GM21825 (cell line): Measurements from ENCODE around the gene CREB3L2.
A peak's percentile ranks its signal among the peaks of the same experiment; 100 is the strongest.
"Not testable (repeated sequence)": the region's sequence is repeated elsewhere in the genome, so short reads cannot be mapped to it uniquely, and the experiment has no call there.

ENCODE experiments used
- ATAC-seq: cut with Tn5 transposase; IDR thresholded peaks from one replicate; pipeline ENCODE4 v1.9.1; 2021; ENCODE audit warnings: mild to moderate bottlenecking, moderate library complexity; ENCODE audit not compliant: unreplicated experiment

Gene CREB3L2

DNA sequence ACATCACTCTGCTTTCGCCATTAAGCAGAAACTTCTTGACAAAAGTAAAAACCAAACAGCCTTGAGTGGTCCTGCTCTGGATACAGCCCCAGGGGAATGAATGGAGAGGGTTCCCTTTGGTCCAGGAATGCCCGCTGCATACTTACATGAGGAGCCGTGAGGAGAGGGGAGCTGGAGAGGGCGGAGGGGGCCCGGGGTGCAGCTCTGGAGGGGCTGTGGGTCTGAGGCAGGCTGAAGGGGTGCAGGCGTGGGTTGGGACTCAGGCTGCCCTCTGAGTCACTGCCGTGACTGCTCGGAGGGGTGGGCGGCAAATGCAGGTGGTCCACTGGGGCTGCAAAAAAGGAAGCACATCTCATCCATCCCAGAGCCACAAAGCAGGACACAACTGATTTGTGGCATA is 93.8 kb downstream of the CREB3L2 start:
- no peak for ATAC-seq

DNA sequence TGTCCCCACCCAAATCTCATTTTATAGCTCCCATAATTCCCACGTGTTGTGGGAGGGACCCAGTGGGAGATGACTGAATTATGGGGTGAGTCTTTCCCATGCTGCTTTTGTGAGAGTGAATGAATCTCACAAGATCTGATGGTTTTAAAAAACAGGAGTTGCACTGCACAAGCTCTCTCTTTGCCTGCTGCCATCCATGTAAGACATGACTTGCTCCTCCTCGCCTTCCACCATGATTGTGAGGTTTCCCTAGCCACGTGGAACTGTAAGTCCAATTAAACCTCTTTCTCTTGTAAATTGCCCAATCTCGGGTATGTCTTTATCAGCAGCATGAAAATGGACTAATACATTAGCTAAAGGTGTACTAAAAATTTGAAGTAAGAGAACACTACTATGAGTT is 95.2 kb downstream of the CREB3L2 start:
- not testable (repeated sequence) for ATAC-seq

GRCh38 chr7:137904833-137905232 is 97.1 kb downstream of the CREB3L2 start:
- ATAC-seq: no peak

DNA sequence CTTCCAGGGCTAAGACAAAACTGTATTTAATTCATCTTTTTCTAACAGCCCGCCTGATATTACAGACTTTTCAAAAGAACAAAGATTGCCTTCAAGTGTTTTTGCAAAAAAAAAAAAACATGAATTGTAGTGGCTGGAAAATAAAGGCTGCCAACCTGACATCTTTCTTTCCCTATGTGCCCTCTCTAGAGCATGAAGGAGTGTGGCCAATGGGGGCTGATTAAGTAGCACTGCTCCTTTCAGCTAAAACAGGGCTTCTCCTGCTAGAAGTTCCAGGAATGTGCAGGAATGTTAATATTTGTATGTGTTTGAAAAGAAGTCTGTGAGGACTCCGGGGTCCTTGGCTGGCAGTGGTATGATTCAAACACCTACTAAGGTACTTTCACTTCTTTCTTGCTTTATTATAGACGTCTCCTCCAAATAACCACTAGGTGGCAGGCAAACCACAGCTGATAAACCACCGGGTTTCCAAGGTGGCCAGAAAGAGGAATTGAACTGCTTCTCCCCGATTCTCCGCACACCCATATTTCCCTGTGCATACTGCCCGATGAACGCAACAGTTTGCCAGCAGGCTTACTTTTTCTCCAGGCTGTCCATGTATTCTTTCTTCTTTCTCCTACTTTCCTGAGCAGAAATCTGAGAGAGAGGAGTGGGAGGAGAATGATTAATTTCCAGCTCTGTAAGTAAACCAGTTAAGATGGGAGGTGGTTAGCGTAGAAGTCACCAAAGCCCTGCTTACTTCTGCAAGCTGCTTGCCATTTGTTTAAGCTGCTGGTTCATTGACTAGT is 98.3 kb downstream of the CREB3L2 start:
- ATAC-seq: peak; percentile 72

- ATAC-seq: no peak
These were observed 101.7 kb downstream of the CREB3L2 start for GRCh38 chr7:137900137-137900536.

DNA sequence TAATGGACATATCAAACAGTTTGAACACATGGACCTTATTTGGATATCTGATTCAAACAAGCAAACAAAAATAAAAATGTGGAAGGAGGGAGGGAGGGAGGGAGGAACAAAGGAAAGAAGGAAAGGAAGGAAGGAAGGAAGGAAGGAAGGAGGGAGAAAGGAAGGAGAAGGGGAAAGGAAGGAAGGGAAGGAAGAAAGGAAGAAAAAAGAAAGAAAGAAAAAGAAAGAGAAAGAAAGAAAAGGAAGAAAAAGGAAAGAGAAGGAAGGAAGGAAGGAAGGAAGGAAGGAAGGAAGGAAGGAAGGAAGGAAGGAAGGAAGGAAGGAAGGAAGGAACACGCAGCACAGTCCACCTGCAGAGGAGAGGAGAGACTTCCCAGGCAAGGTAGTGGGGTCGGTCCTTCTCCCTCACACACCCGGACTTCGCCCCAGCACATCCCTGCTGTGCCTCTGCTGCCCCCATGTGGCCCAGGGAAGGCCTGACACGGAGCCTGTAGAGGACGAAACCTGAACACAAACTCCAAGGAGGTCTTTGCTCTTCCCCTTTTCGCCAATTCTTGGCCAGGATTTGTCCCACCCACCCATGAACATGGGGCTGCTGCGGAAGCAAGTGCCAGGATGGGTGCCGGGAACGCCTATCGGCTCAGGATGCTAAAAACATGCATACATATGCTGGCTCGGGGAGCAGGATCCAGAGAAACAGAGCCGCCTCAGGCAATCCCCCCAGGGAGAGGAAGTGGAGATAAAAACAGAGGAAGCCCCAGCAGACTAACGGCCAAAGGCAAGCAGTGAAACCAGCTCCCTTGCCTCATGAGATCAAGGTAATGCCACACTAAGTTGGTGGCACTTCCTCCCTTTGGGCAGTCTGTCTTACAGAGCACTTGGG is 102.8 kb downstream of the CREB3L2 start:
- peak; percentile 66 for ATAC-seq

- peak; percentile 60 for ATAC-seq
These were observed 106.3 kb downstream of the CREB3L2 start for GRCh38 chr7:137895301-137896221.

DNA sequence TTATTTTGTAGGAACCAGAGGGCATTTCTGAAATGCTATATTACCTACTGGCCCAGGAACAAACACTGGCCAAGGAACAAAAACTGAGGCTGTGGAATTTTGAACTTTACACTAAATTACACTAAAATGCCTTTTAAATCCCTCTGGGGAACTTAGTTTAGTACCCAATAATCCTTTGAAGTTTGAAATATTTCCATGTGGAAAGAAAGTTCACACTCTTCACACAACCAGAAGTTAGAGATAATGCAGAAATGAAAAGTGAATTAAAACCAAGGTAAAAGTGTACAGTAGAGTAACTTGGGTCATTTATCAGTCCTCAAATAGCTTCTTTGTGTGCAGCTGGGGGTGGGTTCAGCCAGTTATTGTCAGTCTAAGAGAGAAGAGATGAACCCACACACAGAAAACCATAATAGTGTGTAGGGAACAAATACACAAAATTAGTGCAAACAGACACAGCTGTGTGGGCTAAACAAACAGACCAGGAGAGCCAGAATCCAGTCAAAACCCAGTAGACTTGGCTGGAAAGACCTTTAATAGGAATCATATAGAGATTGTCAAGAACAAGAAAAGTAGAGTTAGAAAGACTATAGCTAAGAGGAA is 108.6 kb downstream of the CREB3L2 start:
- no peak for ATAC-seq

DNA sequence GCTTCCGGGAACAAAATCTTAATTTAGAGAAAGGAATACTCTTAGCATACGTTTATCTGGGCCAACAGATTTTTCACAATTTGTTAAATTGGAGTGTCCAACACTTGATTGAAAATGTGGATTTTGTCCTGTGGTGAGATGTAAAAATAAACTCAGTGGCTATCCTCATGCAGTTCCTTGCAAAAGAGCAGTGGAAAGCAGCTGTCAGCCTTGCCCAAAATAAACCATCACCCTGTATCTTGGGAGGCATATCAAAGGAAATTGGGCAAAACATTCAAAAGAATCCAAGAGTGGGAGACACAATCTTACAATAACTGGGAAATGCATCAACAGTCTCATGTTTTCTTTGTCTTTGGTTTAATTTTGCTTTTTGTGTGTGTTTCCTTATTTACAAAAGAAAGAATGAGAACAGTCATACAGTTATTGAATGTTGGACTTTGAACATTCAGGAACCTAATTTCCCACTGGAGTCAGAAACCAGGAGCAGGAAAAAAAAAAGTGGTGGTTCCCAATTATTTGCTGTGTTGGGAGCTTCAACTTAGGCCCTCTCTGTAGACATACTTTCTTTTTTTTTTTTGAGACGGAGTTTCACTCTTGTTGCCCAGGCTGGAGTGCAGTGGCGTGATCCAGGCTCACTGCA is 110.8 kb downstream of the CREB3L2 start:
- ATAC-seq: no peak

GRCh38 chr7:137890449-137890921 is 111.4 kb downstream of the CREB3L2 start:
- ATAC-seq: no peak

- no peak for ATAC-seq
These were observed 113.6 kb downstream of the CREB3L2 start for GRCh38 chr7:137888241-137888640.

- no peak for ATAC-seq
These were observed 115.1 kb downstream of the CREB3L2 start for GRCh38 chr7:137886746-137887145.

DNA sequence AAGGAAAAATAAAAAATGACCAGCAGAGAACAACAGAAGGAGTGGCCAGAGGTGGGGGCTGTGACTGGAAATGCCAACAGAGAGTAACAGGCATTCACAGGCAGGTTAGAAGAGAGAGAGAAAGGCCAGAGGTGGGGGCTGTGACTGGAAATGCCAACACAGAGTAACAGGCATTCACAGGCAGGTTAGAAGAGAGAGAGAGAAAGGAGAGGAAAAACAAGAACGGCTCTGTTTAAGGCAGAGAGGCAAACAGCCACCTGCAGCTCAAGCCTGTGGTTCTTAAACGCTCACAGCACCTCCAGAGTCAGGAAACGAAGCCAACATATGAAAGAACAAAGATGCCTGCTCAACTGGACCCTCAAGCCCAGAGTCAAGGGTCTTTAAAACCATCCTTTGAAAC is 115.6 kb downstream of the CREB3L2 start:
- ATAC-seq: no peak

- ATAC-seq: no peak
These were observed 116.2 kb downstream of the CREB3L2 start for GRCh38 chr7:137885678-137886077.

DNA sequence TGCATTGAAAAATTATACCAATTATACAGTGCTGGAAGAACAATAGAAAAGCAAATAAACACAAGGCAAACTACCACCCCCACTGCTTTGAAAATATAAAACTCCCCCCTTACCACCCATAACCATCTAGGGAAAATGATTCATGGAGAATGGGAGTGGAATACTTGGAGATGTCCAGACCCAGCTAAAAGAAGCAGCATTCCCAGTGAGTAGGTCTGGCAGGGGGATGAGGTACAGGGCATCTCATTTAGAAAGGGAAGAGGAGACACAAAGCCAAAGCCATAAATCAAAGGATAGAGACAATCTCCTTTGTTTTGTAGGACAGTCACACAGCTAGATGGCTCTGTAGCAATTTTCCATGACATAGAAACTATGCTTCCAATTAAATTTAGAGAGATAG is 119.1 kb downstream of the CREB3L2 start:
- ATAC-seq: no peak

- peak; percentile 93 for ATAC-seq
These were observed 119.6 kb downstream of the CREB3L2 start for GRCh38 chr7:137882261-137882668.

DNA sequence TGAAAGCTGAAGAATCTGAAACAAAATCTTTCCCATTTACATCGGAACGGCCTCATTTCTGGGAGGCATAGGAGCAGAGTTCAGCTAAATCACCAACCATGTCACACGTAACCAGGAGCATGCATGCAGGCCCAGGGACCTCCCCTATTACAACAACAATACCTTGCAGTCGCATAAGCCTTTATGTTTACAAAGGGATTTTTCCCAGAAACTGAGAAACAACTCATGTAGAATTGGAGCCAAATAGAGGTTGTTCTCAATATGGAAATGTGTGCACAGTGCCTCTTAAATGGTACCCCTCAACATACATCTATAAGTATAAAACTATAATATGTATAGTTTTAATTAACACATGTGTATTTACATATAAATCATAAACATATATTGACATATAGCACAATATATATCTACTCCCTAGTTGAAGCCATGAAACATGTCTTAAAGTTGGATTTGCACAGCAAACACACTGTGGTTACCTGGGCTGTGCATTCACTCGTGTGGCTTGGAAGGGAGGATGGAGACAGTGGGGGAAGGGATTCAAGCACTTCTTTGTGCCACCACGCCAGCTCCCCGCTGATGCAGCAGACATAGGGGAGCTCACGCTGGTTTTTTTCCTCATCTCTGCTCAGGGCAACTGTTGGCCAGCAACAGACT is 120.2 kb downstream of the CREB3L2 start:
- ATAC-seq: no peak

DNA sequence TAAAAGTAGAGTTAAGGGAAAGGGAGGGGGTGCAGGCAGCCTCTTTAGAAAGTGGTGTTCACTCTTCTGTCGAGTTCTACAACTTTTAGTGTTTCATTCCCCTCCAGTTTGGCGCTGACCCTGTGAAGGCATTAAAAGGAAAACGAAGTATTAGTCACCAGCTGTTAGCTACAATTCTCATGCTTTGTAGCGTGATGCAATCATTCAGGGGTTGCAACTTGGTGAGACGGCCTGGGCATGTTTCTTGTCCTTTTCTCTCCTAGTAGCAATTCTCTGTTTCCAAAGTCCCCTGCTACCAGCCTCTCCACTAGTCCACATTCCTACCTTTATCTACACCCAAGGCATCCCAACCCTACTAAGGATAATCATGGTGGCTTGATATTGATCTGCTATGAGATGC is 121.5 kb downstream of the CREB3L2 start:
- ATAC-seq: no peak

- ATAC-seq: no peak
These were observed 122.3 kb downstream of the CREB3L2 start for GRCh38 chr7:137879357-137880158.
